GM11168 (cell line): ENCODE measurements around the gene SLC39A3.

Experiments used
- in situ Hi-C: fragments of 300-500 bp; cut with MboI; formaldehyde crosslinking; loops from one replicate; pipeline ENCODE4 v1.12.0; 2022; ENCODE audit warnings: low sequenced_read_pairs; ENCODE audit not compliant: unreplicated experiment

SLC39A3 gene

DNA sequence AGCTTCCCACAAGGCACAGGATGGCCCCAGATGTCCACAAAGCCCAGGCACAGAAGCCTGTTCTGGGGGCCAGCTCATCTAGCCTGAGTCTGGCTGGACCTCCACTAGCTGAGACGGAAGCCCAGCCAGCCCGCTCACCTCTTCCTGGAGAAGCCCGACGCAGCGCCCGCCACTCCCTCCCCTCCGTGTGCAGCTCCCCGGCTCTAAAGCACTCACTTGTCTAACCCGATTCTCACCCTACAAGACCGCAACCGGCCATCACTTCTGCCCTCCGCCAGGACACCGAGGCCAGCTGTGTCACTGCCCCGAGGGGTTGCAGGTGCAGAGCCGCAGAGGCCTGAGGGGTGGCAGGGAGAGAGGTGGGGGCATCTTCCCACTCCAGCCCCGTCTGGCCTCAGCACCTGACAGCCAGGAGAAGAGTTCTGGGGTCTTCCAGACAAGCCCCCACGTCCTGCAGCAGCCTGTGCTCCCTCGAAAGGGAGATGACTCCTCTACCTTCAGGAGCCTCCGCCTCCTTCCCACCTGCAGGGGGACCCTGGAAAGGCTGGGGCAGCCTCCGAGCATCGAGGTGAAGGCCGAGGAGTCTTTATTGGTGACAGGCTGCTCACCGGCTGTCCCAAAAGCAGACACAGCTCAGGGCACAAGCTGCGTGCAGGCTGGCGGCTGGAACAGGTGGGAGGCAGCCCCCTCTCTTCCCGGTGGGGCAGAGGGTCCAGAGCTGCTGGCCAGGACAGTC is 12.7 kb downstream of the SLC39A3 start:
- in situ Hi-C loops = no loop called here

DNA sequence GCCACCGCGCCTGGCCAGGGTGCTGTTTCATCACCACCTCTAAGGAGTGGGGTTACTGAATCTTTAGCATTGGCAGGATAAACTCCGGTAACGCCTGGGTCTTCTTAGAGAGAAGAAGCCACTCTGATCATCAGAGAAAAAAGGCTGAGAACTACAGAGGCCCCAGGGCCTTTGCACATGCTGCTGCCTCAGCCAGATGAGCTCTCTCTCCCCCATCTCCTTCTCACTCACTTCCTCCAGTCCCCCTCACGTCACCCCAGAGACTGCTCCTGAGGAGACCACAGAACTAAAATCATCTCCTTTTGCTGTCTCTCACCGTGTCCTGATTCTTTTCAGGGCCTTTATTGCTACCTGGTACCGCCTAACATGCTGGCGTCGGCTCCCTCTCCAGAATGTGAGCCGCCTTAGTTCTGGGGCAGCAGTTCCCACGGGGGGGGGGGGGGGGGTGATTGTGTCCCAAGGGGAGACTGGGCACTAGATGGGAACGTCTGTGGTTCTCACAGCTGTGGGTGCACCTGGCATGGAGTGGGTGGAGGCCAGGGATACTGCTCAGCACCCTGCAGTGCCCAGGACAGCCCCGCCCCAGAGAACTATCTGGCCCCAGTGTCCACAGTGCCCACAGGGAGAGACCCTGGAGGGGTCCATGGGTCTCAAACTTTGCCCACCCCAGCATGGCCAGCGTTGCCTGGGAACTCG is 13.5 kb downstream of the SLC39A3 start:
- in situ Hi-C loops = no loop called here

DNA sequence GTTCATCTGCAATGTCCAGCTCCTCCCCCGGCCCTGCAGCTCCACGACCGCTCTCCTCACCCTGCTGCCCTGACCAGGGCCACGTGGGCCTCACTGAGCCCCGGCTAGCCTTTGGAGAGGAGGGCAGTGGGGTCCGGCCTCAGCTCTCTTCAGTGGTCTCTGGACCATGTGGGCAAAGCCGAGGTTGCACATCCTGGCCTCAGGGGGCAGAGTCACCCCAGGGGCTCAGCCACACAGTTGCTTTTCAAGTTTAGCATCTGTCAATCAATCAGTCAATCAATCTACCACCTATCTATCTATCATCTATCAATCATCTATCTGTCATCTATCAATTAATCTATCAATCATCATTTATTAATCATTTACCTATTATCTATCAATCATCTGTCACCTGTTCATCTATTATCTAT is 15.7 kb downstream of the SLC39A3 start:
- in situ Hi-C loops = no loop called here

- in situ Hi-C loops = no loop called here
Observed at GRCh38 chr19:2723747-2724146, 16.1 kb downstream of the SLC39A3 start.

GRCh38 chr19:2723345-2723715 is 16.5 kb downstream of the SLC39A3 start:
- in situ Hi-C loops = no loop called here

DNA sequence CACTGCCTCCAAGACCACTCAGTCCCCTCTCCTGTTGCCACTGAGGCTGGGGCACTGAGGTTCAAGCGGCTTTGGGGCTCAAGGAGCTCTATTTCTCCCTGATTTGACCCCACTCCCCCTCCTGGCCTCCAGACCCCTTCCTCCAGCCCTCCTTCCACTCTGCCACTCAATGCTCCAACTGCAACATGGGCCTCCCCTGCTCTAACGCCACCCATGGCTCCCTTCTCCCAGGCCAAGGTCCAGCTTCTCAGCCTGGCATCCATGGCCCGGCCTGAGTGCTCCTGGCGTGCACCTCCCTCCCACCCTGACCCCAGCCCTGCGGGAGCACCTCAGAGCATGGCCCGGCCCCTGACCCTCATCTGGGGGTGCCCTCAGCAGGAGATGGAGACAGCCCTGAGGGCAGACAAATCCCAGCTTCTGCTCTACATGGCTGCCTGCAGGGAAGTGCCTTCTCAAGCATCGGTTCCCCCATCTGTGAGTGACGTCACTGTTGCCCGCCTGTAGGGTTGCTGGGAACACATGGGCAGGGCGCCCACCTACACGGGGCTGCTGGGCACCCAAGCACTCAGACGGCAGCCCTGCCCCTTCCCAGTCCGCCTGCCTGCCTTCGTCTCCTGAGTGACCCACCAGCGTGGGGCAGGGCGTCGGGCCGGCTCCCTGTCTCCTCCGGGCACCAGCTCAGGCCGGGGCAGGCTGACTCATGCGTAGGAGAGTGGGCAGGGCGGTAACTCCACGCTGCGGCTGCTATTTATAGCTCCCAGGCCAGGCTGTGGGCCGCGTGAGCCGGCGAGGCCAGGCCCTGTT is 17.1 kb downstream of the SLC39A3 start:
- in situ Hi-C loops = no loop called here

DNA sequence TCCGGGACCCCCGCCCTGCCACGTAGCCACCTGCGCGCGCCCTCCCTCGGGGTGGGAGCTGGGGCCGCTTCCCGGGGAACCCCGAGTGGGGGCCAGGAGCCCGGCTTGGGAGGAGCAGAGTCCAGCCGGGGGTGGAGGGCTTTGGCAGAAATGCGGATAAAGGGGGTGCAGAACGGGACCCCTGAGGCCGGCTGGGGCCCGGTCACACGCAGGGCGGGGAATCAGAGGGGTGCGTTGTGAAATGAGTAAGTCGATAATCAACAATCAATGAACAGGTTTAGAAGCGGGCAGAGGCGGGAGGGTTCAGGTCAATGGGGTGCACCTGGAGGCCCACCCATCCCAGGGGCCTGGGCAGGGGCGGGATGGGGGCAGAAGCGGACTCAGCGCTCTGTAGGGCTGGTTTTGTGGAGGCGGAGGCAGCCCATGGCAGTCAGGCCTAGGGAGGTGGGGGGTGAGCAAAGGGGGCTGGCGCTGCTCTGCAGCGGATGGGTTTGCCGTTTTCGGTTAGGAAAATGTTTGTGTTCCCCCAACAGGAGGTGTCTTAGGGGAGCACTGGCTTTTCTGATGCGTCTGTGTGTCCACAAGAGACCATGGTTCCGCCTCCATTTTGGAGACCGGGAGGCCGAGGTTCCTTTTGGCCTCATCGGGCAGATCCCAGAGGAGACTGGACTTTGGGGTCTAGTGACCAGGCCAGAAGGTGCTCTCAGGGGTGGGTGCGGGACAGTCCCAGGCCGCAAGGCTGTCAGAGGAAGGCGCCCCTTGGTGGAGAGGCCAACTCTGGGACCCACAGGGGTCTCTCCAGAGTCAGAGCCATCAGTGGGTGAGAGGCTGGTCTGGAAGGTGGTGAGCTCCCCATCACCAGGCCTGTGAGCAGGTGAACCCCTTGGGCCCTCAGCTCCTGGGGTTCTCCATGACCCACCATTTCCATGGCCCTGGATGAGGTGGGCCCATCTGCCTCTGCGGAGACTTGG is 18.0 kb downstream of the SLC39A3 start:
- in situ Hi-C loops = no loop called here

DNA sequence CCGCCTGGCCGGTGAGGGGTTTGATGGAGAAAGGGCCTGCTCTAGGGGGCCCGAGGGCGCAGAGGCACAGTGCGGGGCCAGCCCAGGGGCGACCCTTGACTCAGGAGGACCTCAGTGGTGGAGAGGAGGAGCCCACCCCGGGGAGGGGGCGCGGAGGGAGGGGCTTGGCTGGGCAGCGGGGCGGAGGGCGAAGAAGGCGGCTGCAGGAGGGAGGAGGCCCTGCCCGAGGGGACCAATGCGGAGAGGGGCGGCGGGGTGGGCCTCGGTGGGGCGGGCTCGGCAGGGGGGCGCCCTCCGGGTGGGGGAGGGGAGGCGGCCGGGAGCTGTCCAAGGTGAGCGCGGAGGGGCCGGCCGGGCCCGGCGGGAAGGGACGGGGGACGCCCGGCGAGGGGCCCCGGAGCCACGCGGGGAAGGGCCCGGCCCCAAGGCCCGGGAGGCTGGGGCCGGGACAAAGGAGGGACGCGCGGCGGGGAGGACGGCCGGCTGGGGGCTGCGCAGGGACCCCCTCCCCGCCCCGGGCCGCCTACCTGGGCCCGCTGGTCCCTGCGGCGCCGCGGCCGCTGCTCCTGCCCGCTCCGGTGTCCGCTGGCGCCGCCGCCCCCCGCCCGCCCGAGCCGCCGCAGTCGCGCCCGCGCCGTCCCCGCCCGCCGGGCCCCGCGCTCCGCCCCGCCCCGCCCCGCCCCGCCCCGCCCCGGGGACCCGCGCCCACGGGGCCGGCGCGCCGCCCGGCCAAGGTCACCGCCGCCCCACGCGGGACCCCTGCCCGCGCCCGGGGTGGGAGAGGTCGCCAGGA is 18.8 kb downstream of the SLC39A3 start, which contains the start of gene DIRAS1:
Gene DIRAS1 (minus strand): TSS at position 596 of the 793 bp plus-strand sequence. CDS start 3,566 bp downstream, outside the sequence.
- in situ Hi-C loops = no loop called here

GRCh38 chr19:2719920-2720776 is 19.7 kb downstream of the SLC39A3 start:
- in situ Hi-C loops = no loop called here

GRCh38 chr19:2719232-2719735 is 20.5 kb downstream of the SLC39A3 start:
- in situ Hi-C loops = no loop called here

DNA sequence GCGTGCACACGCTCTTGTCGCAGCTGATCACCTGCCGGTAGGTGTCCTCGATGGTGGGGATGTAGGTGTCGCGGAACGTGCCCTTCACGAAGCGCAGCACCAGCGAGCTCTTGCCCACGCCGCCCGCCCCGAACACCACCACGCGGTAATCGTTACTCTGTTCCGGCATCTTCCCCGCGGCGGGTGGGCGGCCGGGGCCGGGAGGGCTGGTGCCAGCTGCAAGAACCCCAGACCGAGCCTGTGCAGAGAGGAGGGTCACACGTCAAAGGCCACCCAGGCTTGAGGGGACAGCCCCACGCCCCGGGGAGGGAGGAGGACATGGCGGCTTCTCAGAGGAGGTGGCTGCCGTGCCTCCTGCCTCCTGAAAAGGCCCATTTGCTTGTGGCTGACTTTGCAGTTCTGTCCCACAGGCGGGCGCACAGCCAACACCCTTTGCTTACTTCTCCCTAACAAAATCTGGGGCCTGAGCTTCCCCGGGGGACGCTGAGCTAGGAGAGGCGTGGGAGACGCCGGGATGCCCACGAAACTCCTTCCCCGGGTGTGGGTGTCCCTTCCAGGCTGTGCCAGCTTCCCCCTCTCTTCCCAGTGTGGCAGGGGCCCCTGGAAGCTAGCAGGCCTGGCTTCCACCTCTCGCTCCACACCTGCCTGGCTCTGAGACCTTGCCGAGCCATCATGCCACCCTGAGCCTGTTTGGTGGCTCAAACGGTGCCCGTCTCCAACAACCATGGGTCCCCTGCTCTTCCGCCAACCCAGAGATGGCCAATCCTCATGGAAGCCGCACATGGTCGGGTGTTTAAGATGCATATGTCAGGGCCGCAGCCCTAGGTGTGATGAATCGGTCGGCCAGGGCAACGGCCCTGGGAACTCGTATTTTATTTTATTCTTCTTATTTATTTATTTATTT is 21.9 kb downstream of the SLC39A3 start:
- in situ Hi-C loops = no loop called here

GRCh38 chr19:2716722-2717637 is 22.8 kb downstream of the SLC39A3 start:
- in situ Hi-C loops = no loop called here

- in situ Hi-C loops = no loop called here
Observed at GRCh38 chr19:2716275-2716650, 23.6 kb downstream of the SLC39A3 start.

DNA sequence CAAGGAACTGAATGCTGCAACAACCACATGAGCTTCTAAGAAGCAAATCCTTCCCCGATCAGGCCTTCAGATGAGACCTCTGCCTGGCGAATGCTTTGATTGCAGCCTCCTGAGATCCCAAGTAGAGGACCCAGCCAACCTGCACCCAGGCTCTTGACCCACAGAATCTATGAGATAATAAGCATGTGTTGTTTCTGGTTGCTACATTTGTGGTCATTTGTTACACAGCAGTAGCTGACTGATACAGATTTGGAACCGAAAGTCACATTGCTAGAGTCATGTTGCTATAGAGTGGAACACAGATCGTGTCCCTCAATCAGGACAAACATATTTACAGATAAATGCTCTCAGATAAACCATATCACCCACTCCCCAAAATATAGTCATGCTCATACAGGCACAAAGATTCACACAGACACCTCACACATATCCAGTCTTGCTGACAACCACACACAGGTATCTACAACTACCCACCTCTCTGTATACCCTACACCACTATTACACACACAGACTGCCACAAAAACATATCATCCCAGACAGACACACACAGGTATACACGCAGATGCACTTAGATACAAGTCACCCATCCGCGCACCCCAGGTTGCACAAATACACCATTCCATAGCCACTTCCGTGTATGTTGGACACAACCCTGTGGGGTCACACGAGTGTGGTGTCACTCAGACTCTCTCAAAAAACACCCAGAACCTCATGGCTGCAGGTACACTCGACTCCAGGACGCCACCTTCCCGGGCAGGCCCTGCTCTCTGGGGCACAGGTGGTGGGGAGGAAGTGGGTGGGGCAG is 24.1 kb downstream of the SLC39A3 start:
- in situ Hi-C loops = no loop called here
